IPS-NIHi7 (cell line): Measurements from ENCODE around the gene GBGT1.
A peak's percentile ranks its signal among the peaks of the same experiment; 100 is the strongest.

Experiments
- DNase-seq: peaks from one replicate; pipeline ENCODE4 v3.0.0; 2012; ENCODE audit warnings: mixed read lengths; ENCODE audit errors: extremely low spot score

Gene GBGT1

GRCh38 chr9:133113949-133114885 lies 49.5 kb downstream of the GBGT1 start:
- no peak for DNase-seq

GRCh38 chr9:133113163-133113948 lies 50.4 kb downstream of the GBGT1 start:
- DNase-seq: no peak

- no peak for DNase-seq
Observed at GRCh38 chr9:133112663-133113026, 51.1 kb downstream of the GBGT1 start.

- DNase-seq: no peak
Observed at GRCh38 chr9:133111808-133112662, 51.7 kb downstream of the GBGT1 start.

- DNase-seq: no peak
Observed at GRCh38 chr9:133109931-133110650, 53.6 kb downstream of the GBGT1 start.

- DNase-seq: no peak
Observed at GRCh38 chr9:133108794-133109641, 54.7 kb downstream of the GBGT1 start.

GRCh38 chr9:133107961-133108793 lies 55.5 kb downstream of the GBGT1 start:
- no peak for DNase-seq

GRCh38 chr9:133107245-133107722 lies 56.4 kb downstream of the GBGT1 start:
- DNase-seq: no peak

- DNase-seq: no peak
Observed at GRCh38 chr9:133106511-133107244, 57.0 kb downstream of the GBGT1 start.

GRCh38 chr9:133105461-133105770 lies 58.3 kb downstream of the GBGT1 start:
- peak; percentile 44 for DNase-seq

- no peak for DNase-seq
Observed at GRCh38 chr9:133104718-133105460, 58.8 kb downstream of the GBGT1 start.

- no peak for DNase-seq
Observed at GRCh38 chr9:133103987-133104505, 59.7 kb downstream of the GBGT1 start.

GRCh38 chr9:133103183-133103986 lies 60.3 kb downstream of the GBGT1 start:
- peak; percentile 82 for DNase-seq
